HG02938 (cell line): ENCODE data around the gene C6orf89.
"Not testable (repeated sequence)": the region's sequence is repeated elsewhere in the genome, so short reads cannot be mapped to it uniquely, and the experiment has no call there.

Source experiments
- ATAC-seq: cut with Tn5 transposase; IDR thresholded peaks from one replicate; pipeline ENCODE4 v1.9.1; 2021; ENCODE audit warnings: mild to moderate bottlenecking, moderate library complexity; ENCODE audit not compliant: unreplicated experiment

The C6orf89 gene

GRCh38 chr6:36886950-36887618 lies 1.3 kb downstream of the C6orf89 start:
- ATAC-seq = no peak

GRCh38 chr6:36888115-36888643 lies 2.4 kb downstream of the C6orf89 start:
- no peak for ATAC-seq

GRCh38 chr6:36888654-36889481 lies 3.1 kb downstream of the C6orf89 start:
- no peak for ATAC-seq

- ATAC-seq = no peak
These were observed 4.4 kb downstream of the C6orf89 start for GRCh38 chr6:36890112-36890663.

- ATAC-seq = not testable (repeated sequence)
These were observed 5.4 kb downstream of the C6orf89 start for GRCh38 chr6:36891153-36891552.

GRCh38 chr6:36893976-36894932 lies 8.5 kb downstream of the C6orf89 start:
- ATAC-seq = no peak

GRCh38 chr6:36897609-36898008 lies 11.9 kb downstream of the C6orf89 start:
- no peak for ATAC-seq

GRCh38 chr6:36904114-36904513 lies 18.4 kb downstream of the C6orf89 start:
- no peak for ATAC-seq

GRCh38 chr6:36904851-36905393 lies 19.2 kb downstream of the C6orf89 start:
- ATAC-seq = no peak

- ATAC-seq = no peak
These were observed 21.0 kb downstream of the C6orf89 start for GRCh38 chr6:36906539-36907325.

GRCh38 chr6:36907781-36908180 lies 22.0 kb downstream of the C6orf89 start:
- no peak for ATAC-seq

- ATAC-seq = no peak
These were observed 23.0 kb downstream of the C6orf89 start for GRCh38 chr6:36908747-36909146.

GRCh38 chr6:36912030-36912454 lies 26.3 kb downstream of the C6orf89 start:
- peak; percentile 18 for ATAC-seq

GRCh38 chr6:36912586-36912985 lies 26.8 kb downstream of the C6orf89 start:
- ATAC-seq = peak; percentile 86

- no peak for ATAC-seq
These were observed 27.3 kb downstream of the C6orf89 start for GRCh38 chr6:36913082-36913481.

GRCh38 chr6:36914227-36914794 lies 28.6 kb downstream of the C6orf89 start:
- ATAC-seq = no peak

- ATAC-seq = no peak
These were observed 29.8 kb downstream of the C6orf89 start for GRCh38 chr6:36915599-36915998.

- no peak for ATAC-seq
These were observed 30.4 kb downstream of the C6orf89 start for GRCh38 chr6:36916126-36916525.

- ATAC-seq = no peak
These were observed 31.9 kb downstream of the C6orf89 start for GRCh38 chr6:36917541-36918193.
